Measurements from ENCODE around the gene DHRS7B. TPM values are rescaled to one million over a fixed set of nuclear protein-coding genes. Genes with fewer than 3 reads are reported as not detected.

The DHRS7B gene
- polyA plus RNA-seq, 1 donor (not counting 4 experiments of a cell fraction or from before 2014, with no cell fraction given): 33.8 TPM

DNA sequence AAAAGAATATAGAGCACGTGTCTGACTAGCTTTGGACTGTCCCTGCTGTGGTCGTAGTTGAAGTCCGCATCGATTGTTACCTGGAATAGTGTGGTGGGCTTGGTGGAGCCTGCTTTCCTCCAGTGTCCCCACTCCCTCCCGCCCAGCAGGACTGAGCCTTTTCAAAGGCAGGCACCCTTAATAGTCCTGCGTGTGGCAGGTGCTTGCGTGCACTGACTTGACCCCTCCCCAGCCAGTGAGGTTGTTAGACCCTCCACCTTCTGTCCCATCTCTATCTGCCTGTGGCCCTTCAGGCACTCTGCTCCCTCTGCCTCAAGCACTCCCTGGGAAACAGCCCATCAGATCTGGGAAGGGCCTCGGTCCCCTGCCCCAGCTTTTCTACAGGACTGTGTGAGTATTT lies 50.6 kb downstream of the DHRS7B start:
- Histone ChIP-seq H4K20me1 (ENCODE audit: control insufficient read depth, extremely low read depth, insufficient read depth, low read length) (no peaks in the 10 kb centered on the region), H3K9ac (ENCODE audit: control insufficient read depth, extremely low read depth, insufficient read depth, low read length) (no peak overlapping the region), H3K36me3 (ENCODE audit: control insufficient read depth in 2 of 2, extremely low read depth in 1 of 2, insufficient read depth in 2 of 2, low read length in 2 of 2) (peaks cover 9 to 21% of the 10 kb centered on the region in 2 experiments), H3K4me1 (ENCODE audit: control insufficient read depth, extremely low read depth, insufficient read depth, low read length) (no peaks in the 10 kb centered on the region), H3K9me1 (ENCODE audit: control insufficient read depth, extremely low read depth, insufficient read depth, low read length) (no peaks in the 10 kb centered on the region), H3K4me2 (ENCODE audit: control insufficient read depth, extremely low read depth, insufficient read depth, low read depth, low read length) (no peak overlapping the region), H3K79me2 (ENCODE audit: control insufficient read depth, insufficient read depth, low read length) (no peaks in the 10 kb centered on the region), H3K9me3 (ENCODE audit: control insufficient read depth, low read depth, low read length) (no peaks in the 10 kb centered on the region), H2AFZ (ENCODE audit: control insufficient read depth, low read length) (no peak overlapping the region), H3K4me3 (ENCODE audit: control insufficient read depth in 2 of 3, extremely low read depth in 1 of 3, insufficient read depth in 2 of 3, low read depth in 1 of 3, low read length in 3 of 3) (no peak overlapping the region), H3K27ac (ENCODE audit: control insufficient read depth, insufficient read depth, low read length) (no peak overlapping the region), H3K27me3 (ENCODE audit: control insufficient read depth, extremely low read depth, insufficient read depth, low read length) (no peaks in the 10 kb centered on the region)
- DNase-seq (ENCODE audit: low read depth, low spot score) (no peak), FAIRE-seq (no peak)
- TF ChIP-seq, protein P1, sequence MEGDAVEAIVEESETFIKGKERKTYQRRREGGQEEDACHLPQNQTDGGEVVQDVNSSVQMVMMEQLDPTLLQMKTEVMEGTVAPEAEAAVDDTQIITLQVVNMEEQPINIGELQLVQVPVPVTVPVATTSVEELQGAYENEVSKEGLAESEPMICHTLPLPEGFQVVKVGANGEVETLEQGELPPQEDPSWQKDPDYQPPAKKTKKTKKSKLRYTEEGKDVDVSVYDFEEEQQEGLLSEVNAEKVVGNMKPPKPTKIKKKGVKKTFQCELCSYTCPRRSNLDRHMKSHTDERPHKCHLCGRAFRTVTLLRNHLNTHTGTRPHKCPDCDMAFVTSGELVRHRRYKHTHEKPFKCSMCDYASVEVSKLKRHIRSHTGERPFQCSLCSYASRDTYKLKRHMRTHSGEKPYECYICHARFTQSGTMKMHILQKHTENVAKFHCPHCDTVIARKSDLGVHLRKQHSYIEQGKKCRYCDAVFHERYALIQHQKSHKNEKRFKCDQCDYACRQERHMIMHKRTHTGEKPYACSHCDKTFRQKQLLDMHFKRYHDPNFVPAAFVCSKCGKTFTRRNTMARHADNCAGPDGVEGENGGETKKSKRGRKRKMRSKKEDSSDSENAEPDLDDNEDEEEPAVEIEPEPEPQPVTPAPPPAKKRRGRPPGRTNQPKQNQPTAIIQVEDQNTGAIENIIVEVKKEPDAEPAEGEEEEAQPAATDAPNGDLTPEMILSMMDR (optimal IDR thresholded peaks at IDR 0.05 in 1 of 3, IDR thresholded peaks at IDR 0.05 in 1 of 3, conservative IDR thresholded peaks at IDR 0.05 in 1 of 3; ENCODE audit: extremely low read depth in 1 of 3, insufficient read depth in 2 of 3, low read length in 3 of 3): no peak
- TF ChIP-seq EZH2 (IDR thresholded peaks at IDR 0.05; ENCODE audit: low read length): no peak
- dilution Hi-C loops (cut with MboI; ENCODE audit: extremely low pct_ligation_motif_present, low sequenced_read_pairs): no loop called here

DNA sequence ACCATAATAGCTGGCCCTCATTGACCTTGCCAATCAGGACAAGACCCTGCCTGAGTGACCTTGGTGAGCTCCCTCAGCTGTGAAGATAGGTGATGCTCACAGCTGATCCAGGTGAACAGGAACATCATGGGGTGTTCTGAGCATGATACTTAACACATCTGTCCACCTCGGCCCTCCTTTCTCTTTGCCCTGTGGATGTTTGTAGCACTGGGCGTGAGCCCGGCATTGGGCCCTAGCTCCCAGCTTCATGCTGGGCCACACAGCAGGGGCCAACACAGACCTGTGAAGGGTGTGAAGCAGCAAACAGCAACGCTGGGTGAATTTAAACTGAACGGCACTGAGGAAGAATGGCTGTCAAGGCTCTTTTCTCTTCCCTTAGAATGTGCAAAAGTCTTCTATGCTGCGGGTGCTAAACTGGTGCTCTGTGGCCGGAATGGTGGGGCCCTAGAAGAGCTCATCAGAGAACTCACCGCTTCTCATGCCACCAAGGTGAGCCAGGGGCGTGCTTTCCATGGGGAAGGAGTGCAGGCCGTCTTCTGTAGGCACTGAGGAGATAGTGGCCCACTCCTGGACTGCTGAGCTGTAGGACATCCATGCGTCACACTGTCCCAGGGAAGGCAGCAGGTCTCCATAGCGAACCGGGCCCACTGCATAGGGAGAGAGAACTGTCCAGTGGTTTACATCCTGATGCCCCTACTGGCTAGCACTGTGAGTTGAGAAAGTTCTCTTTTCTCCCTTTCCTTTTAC lies 51.3 kb downstream of the DHRS7B start:
- Histone ChIP-seq H3K27ac (ENCODE audit: control insufficient read depth, insufficient read depth, low read length) (no peak overlapping the region), H4K20me1 (ENCODE audit: control insufficient read depth, extremely low read depth, insufficient read depth, low read length) (no peaks in the 10 kb centered on the region), H3K36me3 (ENCODE audit: control insufficient read depth in 2 of 2, extremely low read depth in 1 of 2, insufficient read depth in 2 of 2, low read length in 2 of 2) (peaks cover 6 to 18% of the 10 kb centered on the region in 2 experiments), H3K9ac (ENCODE audit: control insufficient read depth, extremely low read depth, insufficient read depth, low read length) (no peak overlapping the region), H3K4me1 (ENCODE audit: control insufficient read depth, extremely low read depth, insufficient read depth, low read length) (no peaks in the 10 kb centered on the region), H3K4me2 (ENCODE audit: control insufficient read depth, extremely low read depth, insufficient read depth, low read depth, low read length) (no peak overlapping the region), H3K9me1 (ENCODE audit: control insufficient read depth, extremely low read depth, insufficient read depth, low read length) (no peaks in the 10 kb centered on the region), H3K79me2 (ENCODE audit: control insufficient read depth, insufficient read depth, low read length) (no peaks in the 10 kb centered on the region), H3K27me3 (ENCODE audit: control insufficient read depth, extremely low read depth, insufficient read depth, low read length) (no peaks in the 10 kb centered on the region), H3K9me3 (ENCODE audit: control insufficient read depth, low read depth, low read length) (no peaks in the 10 kb centered on the region), H2AFZ (ENCODE audit: control insufficient read depth, low read length) (no peak overlapping the region), H3K4me3 (ENCODE audit: control insufficient read depth in 2 of 3, extremely low read depth in 1 of 3, insufficient read depth in 2 of 3, low read depth in 1 of 3, low read length in 3 of 3) (no peak overlapping the region)
- dilution Hi-C loops (cut with MboI; ENCODE audit: extremely low pct_ligation_motif_present, low sequenced_read_pairs): no loop called here
- FAIRE-seq (no peak), DNase-seq (ENCODE audit: low read depth, low spot score) (no peak)
- TF ChIP-seq, protein P1 (optimal IDR thresholded peaks at IDR 0.05 in 1 of 3, IDR thresholded peaks at IDR 0.05 in 1 of 3, conservative IDR thresholded peaks at IDR 0.05 in 1 of 3; ENCODE audit: extremely low read depth in 1 of 3, insufficient read depth in 2 of 3, low read length in 3 of 3): no peak
- no peak for TF ChIP-seq EZH2 (IDR thresholded peaks at IDR 0.05; ENCODE audit: low read length)
